Peyer's patch (tissue), 4 donors: ENCODE measurements around the gene NOXO1. TPM values are rescaled to one million over a fixed set of nuclear protein-coding genes. Genes with fewer than 3 reads are reported as not detected.
A peak's percentile ranks its signal among the peaks of the same experiment; 100 is the strongest.

Experiments used
- DNase-seq, 3 donors: peaks; one replicate each; pipeline ENCODE4 v3.0.0-alpha.2; 2017 to 2019
- H3K27ac ChIP-seq, 4 donors: fragments of 200-600 bp; sonication (generic); one replicate each; pipeline ENCODE4 v1.5.1; 2016 to 2019
- H3K27me3 ChIP-seq, 2 donors: fragments of 200-600 bp; sonication (generic); one replicate each; pipeline ENCODE4 v1.5.1; 2019
- H3K36me3 ChIP-seq, 3 donors: fragments of 200-600 bp; sonication (generic); one replicate each; pipeline ENCODE4 v1.5.1; 2016 to 2019
- H3K4me1 ChIP-seq, 4 donors: fragments of 200-600 bp; sonication (generic); one replicate each; pipeline ENCODE4 v1.5.1; 2016 to 2019
- H3K4me3 ChIP-seq, 4 donors: fragments of 200-600 bp; sonication (generic); 1 replicate in 3 of 4; 2 replicates in 1 of 4; pipeline ENCODE4 v1.5.1; 2016 to 2019; ENCODE audit warnings: mild to moderate bottlenecking in 1 of 4
- H3K9me3 ChIP-seq, 4 donors: fragments of 200-600 bp; sonication (generic); one replicate each; pipeline ENCODE4 v1.5.1; 2016 to 2019; ENCODE audit warnings: mild to moderate bottlenecking in 1 of 4
- CTCF ChIP-seq, 6 experiments: fragments of 450-650 bp in 4 of 6; fragments of 200-600 bp in 2 of 6; sonication (generic) in 1 of 6; IDR thresholded peaks; one replicate each; pipeline ENCODE4 v1.5.1; 2017 to 2019; ENCODE audit warnings: antibody characterized with exemption in 6 of 6, mild to moderate bottlenecking in 3 of 6, moderate library complexity in 1 of 6
- POLR2A ChIP-seq, 2 donors: fragments of 450-650 bp; IDR thresholded peaks; one replicate each; pipeline ENCODE4 v1.5.1; 2017; ENCODE audit warnings: antibody characterized with exemption in 2 of 2, mild to moderate bottlenecking in 2 of 2, moderate library complexity in 2 of 2
- total RNA-seq, 4 donors: library from RNA; depleted of rRNA; stranded (reverse); fragments of >200 nt; gene quantifications; one replicate each; pipeline ENCODE4 v1.1.0, GENCODE V29; 2016

Gene NOXO1
- total RNA-seq, 4 donors from 2014 or later: 8.6 to 23.1 (median 11.3) TPM

GRCh38 chr16:2009164-2009711, 28.0 kb upstream of the NOXO1 start:
- H3K4me1 ChIP-seq: peaks cover 12 to 51% (median 19%) of the 10 kb centered on the region in 4 donors
- peak overlapping the region; percentile 64 to 99 (median 94) for H3K4me3 ChIP-seq
- no peak for DNase-seq
- H3K27ac ChIP-seq: peak overlapping the region; percentile 90 to 97 (median 96)
- no peaks in the 10 kb centered on the region for H3K36me3 ChIP-seq
- TF ChIP-seq CTCF (IDR thresholded peaks at IDR 0.05): no peak
- no peak for TF ChIP-seq POLR2A (IDR thresholded peaks at IDR 0.05)
- no peaks in the 10 kb centered on the region for H3K9me3 ChIP-seq
- no peaks in the 10 kb centered on the region for H3K27me3 ChIP-seq

- H3K27ac ChIP-seq: peak overlapping the region; percentile 90 to 97 (median 96)
- DNase-seq: no peak
- TF ChIP-seq CTCF (IDR thresholded peaks at IDR 0.05) (no peak), POLR2A (IDR thresholded peaks at IDR 0.05) (no peak)
- peaks cover 16 to 56% (median 23%) of the 10 kb centered on the region in 4 donors for H3K4me1 ChIP-seq
- peak overlapping the region; percentile 64 to 99 (median 94) for H3K4me3 ChIP-seq
- no peaks in the 10 kb centered on the region for H3K27me3 ChIP-seq
- H3K9me3 ChIP-seq: no peaks in the 10 kb centered on the region
- H3K36me3 ChIP-seq: no peaks in the 10 kb centered on the region
Measured at GRCh38 chr16:2008631-2009163, 27.4 kb upstream of the NOXO1 start.

DNA sequence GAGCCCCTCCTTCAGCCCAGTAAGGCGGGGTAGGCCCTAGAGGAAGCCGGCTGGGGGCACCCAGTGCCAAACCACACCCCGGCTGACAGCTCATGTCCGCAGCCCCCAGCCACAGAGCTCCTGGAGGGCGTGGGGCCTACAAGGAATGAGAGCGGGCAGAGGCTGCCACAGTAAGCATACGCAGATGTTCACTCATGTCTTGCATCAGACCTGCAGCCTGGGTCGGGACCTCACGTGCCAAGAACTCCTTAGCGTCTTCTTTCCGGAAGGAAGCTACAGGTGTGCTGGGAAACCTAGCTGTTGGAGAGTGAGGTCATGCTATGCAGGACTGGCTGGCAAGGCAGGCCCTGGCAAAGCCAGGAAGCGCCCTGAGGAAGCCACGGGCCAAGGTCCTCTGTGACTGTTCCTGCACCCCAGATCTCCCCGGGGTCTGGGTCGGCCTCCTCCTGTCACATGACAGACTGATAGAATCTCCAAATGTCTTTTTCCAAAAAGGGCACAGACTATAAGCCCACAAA, 26.8 kb upstream of the NOXO1 start:
- H3K27me3 ChIP-seq: no peaks in the 10 kb centered on the region
- H3K27ac ChIP-seq: peak overlapping the region in 3 of 4 donors; percentile 95 to 97 (median 97)
- DNase-seq: peak in 2 of 3 donors; percentile 81 to 82
- H3K4me3 ChIP-seq: peak overlapping the region in 2 of 4 donors; percentile 64 to 99
- TF ChIP-seq POLR2A (IDR thresholded peaks at IDR 0.05) (peak; percentile 29 to 72), CTCF (IDR thresholded peaks at IDR 0.05) (no peak)
- H3K36me3 ChIP-seq: peaks cover 0 to 4% (median 0%) of the 10 kb centered on the region in 3 donors
- H3K9me3 ChIP-seq: no peaks in the 10 kb centered on the region
- peaks cover 16 to 60% (median 24%) of the 10 kb centered on the region in 4 donors for H3K4me1 ChIP-seq

DNA sequence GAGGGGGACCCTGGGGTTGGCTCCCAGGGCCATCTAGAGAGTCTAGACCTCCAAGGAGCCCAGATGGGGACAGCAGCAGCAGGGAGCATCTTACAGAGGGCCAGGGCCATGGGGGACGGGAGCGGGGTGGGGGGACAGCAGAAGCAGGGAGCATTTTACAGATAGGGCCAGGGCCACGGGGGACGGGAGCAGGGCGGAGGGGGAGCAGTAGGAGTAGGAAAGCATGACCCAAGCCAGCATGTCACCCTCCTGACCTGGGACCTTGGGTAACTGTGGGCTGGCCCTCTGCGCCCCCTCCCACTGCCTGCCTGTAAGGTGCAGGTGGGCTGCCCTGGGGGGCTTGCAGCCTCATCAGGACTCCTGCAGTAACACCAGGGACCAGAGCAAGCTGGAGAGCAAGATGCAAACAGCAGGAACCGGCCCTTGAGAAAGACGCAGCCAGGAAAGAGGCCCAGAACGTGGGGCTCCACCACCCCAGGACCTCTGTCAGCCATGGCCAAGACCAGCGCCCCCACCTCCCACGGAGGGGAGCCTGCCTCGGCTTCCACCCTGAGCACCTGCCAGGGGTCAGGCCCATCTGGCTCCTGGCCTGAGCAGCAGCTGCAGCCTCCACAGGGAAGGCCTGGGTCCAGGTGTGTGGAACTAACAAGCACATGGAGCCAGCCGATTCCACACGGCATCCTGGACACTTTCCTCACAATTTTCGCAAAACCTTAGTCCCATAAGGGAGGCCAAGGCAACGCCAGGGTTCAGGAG, 26.0 kb upstream of the NOXO1 start:
- Histone ChIP-seq H3K27ac (peak overlapping the region in 3 of 4 donors; percentile 95 to 97 (median 97)), H3K27me3 (no peaks in the 10 kb centered on the region), H3K36me3 (peaks cover 0 to 12% (median 0%) of the 10 kb centered on the region in 3 donors), H3K9me3 (no peaks in the 10 kb centered on the region), H3K4me1 (peaks cover 16 to 60% (median 24%) of the 10 kb centered on the region in 4 donors), H3K4me3 (peak overlapping the region in 2 of 4 donors; percentile 64 to 99)
- TF ChIP-seq CTCF (IDR thresholded peaks at IDR 0.05): no peak
- TF ChIP-seq POLR2A (IDR thresholded peaks at IDR 0.05): no peak
- DNase-seq: no peak

GRCh38 chr16:2006317-2006716, 25.0 kb upstream of the NOXO1 start:
- Histone ChIP-seq H3K9me3 (no peaks in the 10 kb centered on the region), H3K27ac (no peak overlapping the region), H3K4me1 (peaks cover 16 to 60% (median 24%) of the 10 kb centered on the region in 4 donors), H3K27me3 (no peaks in the 10 kb centered on the region), H3K4me3 (no peak overlapping the region), H3K36me3 (peaks cover 0 to 21% (median 3%) of the 10 kb centered on the region in 3 donors)
- no peak for DNase-seq
- no peak for TF ChIP-seq CTCF (IDR thresholded peaks at IDR 0.05)
